ENCODE results near the gene ZHX3. TPM values are rescaled to one million over a fixed set of nuclear protein-coding genes. Genes with fewer than 3 reads are reported as not detected.
"Not testable (repeated sequence)": the region's sequence is repeated elsewhere in the genome, so short reads cannot be mapped to it uniquely, and the experiment has no call there.

Gene ZHX3
- total RNA-seq, 1 donor from 2014 or later, result 9.1 TPM

- no peak for TF ChIP-seq CTCF (IDR thresholded peaks at IDR 0.05; ENCODE audit: unreplicated experiment)
- Mint-ChIP-seq H3K27ac (peak overlapping the region; percentile 62), H3K4me1 (ENCODE audit: low read depth) (peaks cover 7% of the 10 kb centered on the region), H3K9me3 (ENCODE audit: low read depth) (no peaks in the 10 kb centered on the region), H3K36me3 (ENCODE audit: insufficient read depth) (no peaks in the 10 kb centered on the region), H3K4me3 (ENCODE audit: low read depth) (peak overlapping the region; percentile 77), H3K27me3 (peaks cover 5% of the 10 kb centered on the region)
- DNase-seq (ENCODE audit: low spot score, unreplicated experiment), result no peak
Measured at GRCh38 chr20:41318271-41318649, 729 bp upstream of the ZHX3 start.

GRCh38 chr20:41316602-41317545 lies 657 bp downstream of the ZHX3 start:
- TF ChIP-seq CTCF (IDR thresholded peaks at IDR 0.05; ENCODE audit: unreplicated experiment), result no peak
- Mint-ChIP-seq H3K4me1 (ENCODE audit: low read depth) (peaks cover 7% of the 10 kb centered on the region), H3K27me3 (peaks cover 5% of the 10 kb centered on the region)

GRCh38 chr20:41316051-41316450 lies 1.5 kb downstream of the ZHX3 start:
- H3K27me3 Mint-ChIP-seq, result peaks cover 5% of the 10 kb centered on the region
- H3K4me1 Mint-ChIP-seq (ENCODE audit: low read depth), result peaks cover 7% of the 10 kb centered on the region
- DNase-seq (ENCODE audit: low spot score, unreplicated experiment), result no peak
- no peaks in the 10 kb centered on the region for H3K9me3 Mint-ChIP-seq (ENCODE audit: low read depth)
- TF ChIP-seq CTCF (IDR thresholded peaks at IDR 0.05; ENCODE audit: unreplicated experiment), result no peak
- no peaks in the 10 kb centered on the region for H3K36me3 Mint-ChIP-seq (ENCODE audit: insufficient read depth)
- no peak overlapping the region for H3K27ac Mint-ChIP-seq
- peak overlapping the region; percentile 80 for H3K4me3 Mint-ChIP-seq (ENCODE audit: low read depth)

More at GRCh38 chr20:41316602-41317545, 657 bp downstream of the ZHX3 start:
- Mint-ChIP-seq H3K27ac (peak overlapping the region; percentile 81), H3K9me3 (ENCODE audit: low read depth) (no peaks in the 10 kb centered on the region), H3K4me3 (ENCODE audit: low read depth) (peak overlapping the region; percentile 80), H3K36me3 (ENCODE audit: insufficient read depth) (no peaks in the 10 kb centered on the region)
- peak; percentile 61 for DNase-seq (ENCODE audit: low spot score, unreplicated experiment)

- peaks cover 7% of the 10 kb centered on the region for H3K4me1 Mint-ChIP-seq (ENCODE audit: low read depth)
- DNase-seq (ENCODE audit: low spot score, unreplicated experiment), result no peak
- H3K4me3 Mint-ChIP-seq (ENCODE audit: low read depth), result no peak overlapping the region
- H3K36me3 Mint-ChIP-seq (ENCODE audit: insufficient read depth), result no peaks in the 10 kb centered on the region
- H3K27ac Mint-ChIP-seq, result no peak overlapping the region
- H3K9me3 Mint-ChIP-seq (ENCODE audit: low read depth), result no peaks in the 10 kb centered on the region
- TF ChIP-seq CTCF (IDR thresholded peaks at IDR 0.05; ENCODE audit: unreplicated experiment), result no peak
- peaks cover 2% of the 10 kb centered on the region for H3K27me3 Mint-ChIP-seq
Measured at GRCh38 chr20:41314386-41314785, 3.1 kb downstream of the ZHX3 start.

- H3K4me1 Mint-ChIP-seq (ENCODE audit: low read depth); H3K9me3 Mint-ChIP-seq (ENCODE audit: low read depth); H3K27me3 Mint-ChIP-seq; DNase-seq (ENCODE audit: low spot score, unreplicated experiment); H3K27ac Mint-ChIP-seq; H3K36me3 Mint-ChIP-seq (ENCODE audit: insufficient read depth); H3K4me3 Mint-ChIP-seq (ENCODE audit: low read depth): not testable (repeated sequence)
Measured at GRCh38 chr20:41312009-41312408, 5.5 kb downstream of the ZHX3 start.

GRCh38 chr20:41309817-41310216 lies 7.7 kb downstream of the ZHX3 start:
- no peak overlapping the region for H3K27ac Mint-ChIP-seq
- no peak overlapping the region for H3K4me3 Mint-ChIP-seq (ENCODE audit: low read depth)
- H3K9me3 Mint-ChIP-seq (ENCODE audit: low read depth), result no peaks in the 10 kb centered on the region
- H3K36me3 Mint-ChIP-seq (ENCODE audit: insufficient read depth), result no peaks in the 10 kb centered on the region
- H3K27me3 Mint-ChIP-seq, result no peaks in the 10 kb centered on the region
- TF ChIP-seq CTCF (IDR thresholded peaks at IDR 0.05; ENCODE audit: unreplicated experiment), result no peak
- no peak for DNase-seq (ENCODE audit: low spot score, unreplicated experiment)
- H3K4me1 Mint-ChIP-seq (ENCODE audit: low read depth), result no peaks in the 10 kb centered on the region

All from progenitor cell of endocrine pancreas (in vitro differentiated cells).